Activated CD4-positive, alpha-beta T cell treated with anti-CD3 and anti-CD28 coated beads for 4 hours (primary cell): Measurements from ENCODE around the gene NUDT3.
A peak's percentile ranks its signal among the peaks of the same experiment; 100 is the strongest.
"Not testable (repeated sequence)": the region's sequence is repeated elsewhere in the genome, so short reads cannot be mapped to it uniquely, and the experiment has no call there.

Experiments
- DNase-seq, 2 donors: peaks; one replicate each; pipeline ENCODE4 v3.0.0-alpha.2; 2020

Gene NUDT3

DNA sequence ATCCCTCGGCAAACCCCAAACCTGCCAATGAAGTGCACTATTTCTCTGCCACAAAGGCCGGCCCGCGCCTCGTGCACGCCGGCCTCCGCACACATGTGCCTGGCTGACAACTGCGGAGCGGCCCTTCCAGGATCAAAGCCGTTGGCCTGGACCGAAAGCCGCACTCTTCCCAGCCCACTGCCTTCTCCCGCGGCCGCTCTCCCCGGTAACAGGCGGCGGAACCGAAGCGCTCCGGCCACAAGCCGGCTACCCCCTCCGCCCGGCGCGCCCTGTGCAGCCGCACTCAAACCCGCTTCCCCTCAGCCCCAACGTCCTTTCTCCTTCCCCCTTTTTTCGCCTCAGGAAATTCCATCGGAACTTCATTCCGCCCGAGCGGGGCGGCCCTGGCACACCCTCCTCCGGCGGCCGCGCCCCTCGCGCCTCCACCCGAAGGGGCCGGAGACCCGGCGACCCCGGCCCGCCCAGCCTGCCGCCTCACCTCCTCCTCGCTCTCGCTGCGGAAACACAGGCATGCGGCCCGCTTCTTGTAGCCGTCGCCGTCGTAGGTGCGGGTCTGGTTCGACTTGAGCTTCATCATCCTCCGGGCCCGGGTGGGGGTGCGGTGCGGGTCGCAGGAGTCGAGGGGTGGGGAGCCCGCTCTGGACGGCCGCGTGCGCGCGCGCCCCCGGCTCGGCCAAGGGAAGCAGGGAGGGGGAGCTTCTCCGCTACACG is 528 bp downstream of the NUDT3 start:
- DNase-seq = peak; percentile 57 to 60

DNA sequence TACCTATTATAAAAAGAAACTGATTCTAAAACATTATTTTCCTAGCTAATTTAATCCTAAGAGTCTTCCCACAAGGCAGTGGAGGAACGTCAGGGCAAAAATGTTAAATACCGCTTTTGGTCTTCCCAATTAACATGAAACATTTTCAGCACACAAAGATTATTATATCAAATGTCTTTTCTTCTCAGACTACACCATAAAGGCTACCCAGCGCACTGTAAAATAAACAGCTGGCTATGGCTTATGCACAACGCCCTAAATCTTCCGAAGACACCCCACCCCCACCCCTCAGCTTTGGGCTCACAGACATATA is 1.0 kb downstream of the NUDT3 start:
- DNase-seq = no peak

DNA sequence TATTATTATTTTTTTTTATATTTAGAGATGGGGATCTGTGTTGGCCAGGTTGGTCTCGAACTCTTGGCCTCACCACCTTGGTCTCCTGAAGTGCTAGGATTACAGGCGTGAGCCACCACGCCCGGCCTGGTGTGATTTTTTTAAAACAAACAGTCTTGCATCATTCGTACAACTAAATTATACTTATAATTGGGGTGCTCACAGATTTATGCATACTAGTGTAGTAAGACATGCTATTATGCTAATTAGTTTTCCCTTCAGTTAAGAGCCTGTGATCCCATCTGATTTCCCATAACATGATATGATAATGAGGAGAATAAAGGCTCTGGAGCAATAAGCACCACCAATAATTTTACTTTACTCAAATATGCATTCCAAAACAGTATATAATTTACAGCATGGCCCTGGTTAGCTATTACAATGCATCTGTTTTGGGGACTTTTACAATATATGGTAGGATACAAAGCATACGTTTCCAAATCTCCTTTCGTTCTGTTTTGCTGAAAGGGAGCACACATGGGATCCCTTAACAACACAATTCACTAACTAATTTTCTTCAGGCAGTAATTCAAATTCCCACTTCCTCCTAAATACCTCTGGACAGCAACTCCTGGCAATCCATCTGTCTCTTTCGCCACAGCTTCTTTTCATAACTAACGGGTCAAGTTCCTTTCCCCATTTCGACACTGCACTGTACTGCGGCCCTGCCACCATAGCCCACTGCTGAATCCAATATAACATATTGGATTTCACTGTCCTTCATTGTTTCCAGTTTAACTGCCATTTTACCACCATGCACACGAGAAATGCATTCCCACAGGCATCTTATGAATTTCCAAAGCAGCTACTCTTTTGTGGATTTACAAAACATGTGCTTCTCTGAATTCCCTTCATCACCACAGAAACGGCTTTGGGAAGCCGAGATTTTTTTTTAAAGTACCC is 1.7 kb downstream of the NUDT3 start:
- no peak for DNase-seq

DNA sequence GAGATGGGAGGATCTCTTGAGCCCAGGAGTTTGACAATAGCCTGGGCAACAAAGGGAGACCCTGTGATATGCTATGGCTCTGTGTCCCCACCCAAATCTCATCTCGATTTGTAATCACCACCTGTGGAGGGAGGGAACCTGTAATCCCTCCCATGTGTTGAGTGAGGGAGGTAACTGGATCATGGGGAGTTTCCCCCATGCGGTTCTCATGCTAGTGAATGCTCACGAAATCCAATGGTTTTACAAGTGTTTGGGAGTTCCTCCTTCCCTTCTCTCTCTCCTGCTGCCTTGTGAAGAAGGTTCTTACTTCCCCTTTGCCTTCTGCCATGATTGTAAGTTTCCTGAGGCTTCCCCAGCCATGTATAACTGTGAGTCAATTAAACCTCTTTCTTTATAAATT is 3.4 kb downstream of the NUDT3 start:
- DNase-seq = no peak

- no peak for DNase-seq
Observed at GRCh38 chr6:34388421-34388820, 4.0 kb downstream of the NUDT3 start.

- DNase-seq = no peak
Observed at GRCh38 chr6:34386316-34387137, 5.9 kb downstream of the NUDT3 start.

GRCh38 chr6:34385793-34386195 is 6.7 kb downstream of the NUDT3 start:
- DNase-seq = no peak

GRCh38 chr6:34384321-34385153 is 7.9 kb downstream of the NUDT3 start:
- DNase-seq = no peak

DNA sequence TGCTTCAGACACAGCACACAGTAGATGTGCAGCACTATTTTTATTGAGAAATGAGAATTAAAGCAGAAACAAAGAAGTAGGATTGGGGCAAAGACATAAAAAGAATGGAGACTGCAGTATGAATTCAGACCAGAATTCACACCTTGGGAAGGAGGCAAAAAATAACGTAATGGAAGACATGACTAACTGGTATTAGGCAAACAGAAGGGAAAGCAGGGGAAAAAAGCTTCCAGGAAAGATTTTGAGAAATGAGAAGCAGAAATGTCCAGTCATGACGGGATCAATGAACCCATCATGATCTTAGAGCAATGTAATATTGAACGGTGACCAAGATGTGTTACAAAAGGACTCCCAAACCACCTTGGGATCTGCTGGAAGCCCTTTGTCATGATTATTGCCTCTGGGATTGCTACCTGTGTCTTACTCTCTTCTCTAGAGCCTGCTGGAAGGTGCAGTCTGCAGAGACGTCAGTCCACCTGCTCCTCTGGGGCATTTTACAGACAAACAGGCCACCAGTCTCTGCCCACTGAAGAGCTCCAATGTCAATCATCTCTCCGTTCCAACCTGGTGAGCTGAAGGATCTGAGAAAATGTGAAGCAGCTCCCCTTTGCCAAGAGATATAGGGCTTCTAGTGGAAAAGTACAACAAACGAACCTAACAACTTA is 8.7 kb downstream of the NUDT3 start:
- no peak for DNase-seq

DNA sequence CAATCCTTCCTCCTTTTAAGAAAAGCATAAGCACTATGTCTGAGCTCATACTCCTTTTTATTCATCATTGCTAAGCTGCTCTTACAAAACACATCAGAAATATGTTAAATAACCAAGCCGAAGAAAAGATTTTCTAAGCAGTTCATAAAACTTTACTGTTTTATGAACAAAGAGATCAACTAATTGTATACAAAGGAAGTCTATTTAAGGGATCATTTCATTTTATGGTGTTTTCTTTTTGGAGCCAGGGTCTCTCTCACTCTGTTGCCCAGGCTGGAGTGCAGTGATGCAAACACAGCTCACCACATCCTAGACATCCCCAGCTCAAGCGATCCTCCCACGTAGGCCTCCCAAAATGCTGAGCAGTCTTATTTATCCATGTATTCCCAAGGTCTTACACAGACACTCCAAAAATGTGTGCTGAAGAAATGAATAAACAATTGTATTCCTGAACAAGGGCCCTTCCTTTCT is 9.3 kb downstream of the NUDT3 start:
- no peak for DNase-seq

- peak; percentile 8 to 20 for DNase-seq
Observed at GRCh38 chr6:34381081-34381480, 11.4 kb downstream of the NUDT3 start.

GRCh38 chr6:34378470-34378869 is 14.0 kb downstream of the NUDT3 start:
- DNase-seq = no peak

- DNase-seq = no peak
Observed at GRCh38 chr6:34377984-34378383, 14.5 kb downstream of the NUDT3 start.

DNA sequence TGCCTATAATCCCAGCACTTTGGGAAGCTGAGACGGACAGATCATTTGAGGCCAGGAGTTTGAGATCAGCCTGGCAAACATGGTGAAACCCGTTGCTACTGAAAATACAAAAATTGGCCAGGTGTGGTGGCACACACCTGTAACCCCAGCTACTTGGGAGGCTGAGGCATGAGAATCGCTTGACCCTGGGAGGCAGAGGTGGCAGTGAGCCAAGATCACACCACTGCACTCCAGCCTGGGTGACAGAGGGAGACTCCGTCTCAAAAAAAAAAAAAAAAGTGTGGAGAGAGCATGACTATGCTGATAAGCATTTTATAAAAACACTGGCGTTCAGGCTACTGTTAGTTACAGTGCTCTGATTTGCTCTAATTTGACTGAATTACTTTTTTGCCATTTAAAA is 14.9 kb downstream of the NUDT3 start:
- DNase-seq = not testable (repeated sequence)

GRCh38 chr6:34375833-34376232 is 16.6 kb downstream of the NUDT3 start:
- DNase-seq = no peak

DNA sequence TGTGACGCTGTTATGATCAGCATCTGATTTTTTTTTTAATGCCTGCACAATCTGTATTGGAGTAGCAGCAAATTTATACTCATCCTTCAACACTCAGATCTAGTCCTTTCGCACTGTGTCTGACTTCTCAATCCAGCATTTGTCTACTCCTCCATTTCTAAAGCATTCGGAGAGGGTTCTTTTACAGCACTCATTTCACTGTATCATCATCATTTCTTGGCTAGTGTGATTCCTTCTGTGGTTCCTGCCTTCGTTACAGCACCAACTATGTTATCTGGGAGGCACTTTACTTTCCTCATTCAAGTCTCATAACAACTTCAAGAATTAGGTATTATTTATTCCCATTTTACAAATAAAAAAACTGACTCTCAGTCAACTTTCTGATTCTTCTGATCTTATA is 18.0 kb downstream of the NUDT3 start:
- no peak for DNase-seq

- no peak for DNase-seq
Observed at GRCh38 chr6:34374069-34374468, 18.4 kb downstream of the NUDT3 start.

DNA sequence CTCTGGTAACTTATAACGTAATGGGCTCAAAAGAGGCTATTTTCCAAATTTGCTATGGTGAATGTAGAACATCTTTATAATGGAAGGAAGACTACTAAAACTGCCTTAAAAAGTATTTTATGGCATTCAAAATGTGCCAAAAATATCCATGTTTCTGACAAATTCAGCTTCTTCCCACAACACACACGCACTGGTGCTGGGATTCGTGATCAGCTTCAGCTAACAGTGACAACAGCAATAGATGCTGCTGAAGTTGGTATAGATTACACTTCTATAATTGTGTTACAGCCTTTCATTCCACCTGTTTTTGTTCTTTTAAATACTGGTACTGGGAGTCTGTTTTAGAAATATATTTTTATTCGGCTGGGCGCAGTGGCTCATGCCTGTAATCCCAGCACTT is 19.0 kb downstream of the NUDT3 start:
- no peak for DNase-seq

DNA sequence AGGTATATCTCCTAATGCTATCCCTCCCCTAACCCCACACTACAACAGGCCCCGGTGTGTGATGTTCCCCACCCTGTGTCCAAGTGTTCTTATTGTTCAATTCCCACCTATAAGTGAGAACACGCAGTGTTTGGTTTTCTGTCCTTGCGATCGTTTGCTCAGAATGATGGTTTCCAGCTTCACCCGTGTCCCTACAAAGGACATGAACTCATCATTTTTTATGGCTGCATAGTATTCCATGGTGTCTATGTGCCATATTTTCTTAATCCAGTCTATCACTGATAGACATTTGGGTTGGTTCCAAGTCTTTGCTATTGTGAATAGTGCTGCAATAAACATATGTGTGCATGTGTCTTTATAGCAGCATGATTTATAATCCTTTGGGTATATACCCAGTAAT is 20.6 kb downstream of the NUDT3 start:
- not testable (repeated sequence) for DNase-seq

- DNase-seq = no peak
Observed at GRCh38 chr6:34370361-34370760, 22.1 kb downstream of the NUDT3 start.

DNA sequence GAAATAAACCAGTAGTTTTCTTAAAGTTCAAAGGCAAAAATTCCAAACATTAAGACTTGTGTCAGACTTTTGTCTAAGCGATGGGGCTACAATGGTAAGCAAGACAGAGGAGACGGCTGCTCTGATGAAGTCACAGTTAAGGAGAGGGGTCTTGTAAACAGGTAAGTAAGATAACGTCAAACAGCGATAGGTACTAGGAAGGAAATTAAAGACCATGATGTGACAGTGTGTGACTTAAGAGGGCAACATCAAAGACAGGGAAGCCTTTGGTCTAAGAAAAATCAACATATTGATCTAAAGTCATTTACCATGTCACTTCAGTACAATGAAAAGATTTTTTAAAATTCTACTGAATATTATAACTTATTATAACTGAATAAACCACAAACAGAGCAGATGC is 23.1 kb downstream of the NUDT3 start:
- no peak for DNase-seq

GRCh38 chr6:34366639-34366921 is 25.9 kb downstream of the NUDT3 start:
- no peak for DNase-seq
